Body of pancreas (tissue), 4 donors: ENCODE measurements around the gene FRRS1.

Experiments used
- CTCF ChIP-seq, 7 experiments: fragments of 450-650 bp in 4 of 7; fragments of 200-600 bp in 3 of 7; sonication (generic) in 3 of 7; IDR thresholded peaks; one replicate each; pipeline ENCODE4 v1.5.1; 2016 to 2019; ENCODE audit warnings: antibody characterized with exemption in 7 of 7
- POLR2A ChIP-seq, 3 donors: fragments of 450-650 bp; IDR thresholded peaks; one replicate each; pipeline ENCODE4 v1.6.1; 2016; ENCODE audit warnings: antibody characterized with exemption in 3 of 3, mild to moderate bottlenecking in 2 of 3

GRCh38 chr1:99756598-99756997, 9.8 kb downstream of the FRRS1 start:
- TF ChIP-seq CTCF (IDR thresholded peaks at IDR 0.05): no peak
- TF ChIP-seq POLR2A (IDR thresholded peaks at IDR 0.05): no peak
